SK-N-SH (cell line): Measurements from ENCODE around the gene FH. TPM values are rescaled to one million over a fixed set of nuclear protein-coding genes. Genes with fewer than 3 reads are reported as not detected.

ENCODE experiments used
- CTCF ChIA-PET: fragments of 300-600, 350-600 bp; formaldehyde crosslinking; extraction: SDS; loops from one replicate; lab custom pipeline; 2021; lab: Yijun Ruan, JAX
- POLR2A ChIA-PET: fragments of 350-600 bp; sonication (Branson Sonifier 250); formaldehyde crosslinking; extraction: SDS; loops from one replicate; lab custom pipeline; 2020; ENCODE audit warnings: antibody characterized with exemption, inconsistent platforms; lab: Yijun Ruan, JAX
- DNase-seq: peaks from one replicate; pipeline ENCODE4 v3.0.0; 2012
- H2AFZ ChIP-seq: fragments of 200-600 bp; sonication (generic); 2 replicates; pipeline ENCODE4 v1.8.1; 2016; ENCODE audit warnings: antibody characterized with exemption, mild to moderate bottlenecking, low read depth
- H3F3A ChIP-seq: fragments of 200-600 bp; sonication (generic); replicated peaks from 2 replicates; pipeline ENCODE3; 2016; ENCODE audit warnings: antibody characterized with exemption, mild to moderate bottlenecking; ENCODE audit not compliant: insufficient read depth
- H3K27ac ChIP-seq, 2 experiments: fragments of 200-500 bp in 1 of 2; fragments of 200-600 bp in 1 of 2; sonication (Bioruptor generic) in 1 of 2; sonication (generic), shearing (Covaris generic) in 1 of 2; 2 replicates each; pipeline versions ENCODE4 v1.5.1 to v1.6.1; 2014 to 2016; ENCODE audit warnings: low read depth in 2 of 2, inconsistent platforms in 1 of 2, low read length in 1 of 2, mild to moderate bottlenecking in 1 of 2, mixed read lengths in 1 of 2
- H3K27me3 ChIP-seq: fragments of 200-600 bp; sonication (generic), shearing (Covaris generic); 2 replicates; pipeline ENCODE4 v1.6.1; 2016; ENCODE audit warnings: mixed run types; ENCODE audit not compliant: insufficient read depth
- H3K36me3 ChIP-seq, 2 experiments: fragments of 200-500 bp in 1 of 2; fragments of 200-600 bp in 1 of 2; sonication (Bioruptor generic) in 1 of 2; sonication (generic) in 1 of 2; replicated peaks in 1 of 2; 2 replicates each; pipeline versions ENCODE3 to v1.5.1; 2014 to 2016; ENCODE audit warnings: low read length in 1 of 2, mild to moderate bottlenecking in 1 of 2; ENCODE audit not compliant: insufficient read depth in 2 of 2, control insufficient read depth in 1 of 2
- H3K4me1 ChIP-seq, 2 experiments: fragments of 200-500 bp in 1 of 2; fragments of 200-600 bp in 1 of 2; sonication (Bioruptor generic) in 1 of 2; sonication (generic), shearing (Covaris generic) in 1 of 2; 2 replicates each; pipeline versions ENCODE4 v1.5.1 to v1.6.1; 2014 to 2016; ENCODE audit warnings: low read depth in 1 of 2, low read length in 1 of 2, mixed run types in 1 of 2; ENCODE audit not compliant: insufficient read depth in 2 of 2, control insufficient read depth in 1 of 2
- H3K4me2 ChIP-seq: fragments of 200-600 bp; sonication (generic), shearing (Covaris generic); 2 replicates; pipeline ENCODE4 v1.6.1; 2017; ENCODE audit warnings: mixed run types
- H3K4me3 ChIP-seq, 2 experiments: fragments of 200-500 bp in 1 of 2; fragments of 200-600 bp in 1 of 2; sonication (Bioruptor generic) in 1 of 2; sonication (generic), shearing (Covaris generic) in 1 of 2; 2 replicates each; pipeline versions ENCODE4 v1.5.1 to v1.8.1; 2014 to 2016; ENCODE audit warnings: low read depth in 2 of 2, inconsistent platforms in 1 of 2, low read length in 1 of 2, mild to moderate bottlenecking in 1 of 2, mixed read lengths in 1 of 2, moderate library complexity in 1 of 2
- H3K79me2 ChIP-seq: fragments of 200-600 bp; sonication (generic); 2 replicates; pipeline ENCODE4 v1.8.1; 2017; ENCODE audit warnings: mild to moderate bottlenecking; ENCODE audit not compliant: insufficient read depth
- H3K9ac ChIP-seq: fragments of 200-600 bp; sonication (generic); 2 replicates; pipeline ENCODE4 v1.6.1; 2017; ENCODE audit warnings: mixed run types
- H3K9me2 ChIP-seq: fragments of 200-600 bp; sonication (generic); 2 replicates; pipeline ENCODE4 v1.6.1; 2017; ENCODE audit warnings: mixed run types
- H3K9me3 ChIP-seq: fragments of 200-600 bp; sonication (generic); 2 replicates; pipeline ENCODE4 v1.6.1; 2017; ENCODE audit warnings: mixed run types, mild to moderate bottlenecking, moderate library complexity
- H4K20me1 ChIP-seq: fragments of 200-600 bp; sonication (generic); 2 replicates; pipeline ENCODE4 v1.6.1; 2017; ENCODE audit warnings: mild to moderate bottlenecking, mixed run types; ENCODE audit not compliant: insufficient read depth
- CHD2 ChIP-seq: fragments of 150-350 bp; IDR thresholded peaks from 2 replicates; pipeline ENCODE4 v1.6.1; 2018; ENCODE audit warnings: low read length; ENCODE audit not compliant: partially characterized antibody
- EZH2phosphoT487 ChIP-seq: fragments of 200-600 bp; sonication (generic); IDR thresholded peaks from 2 replicates; pipeline ENCODE4 v1.6.1; 2017; ENCODE audit warnings: low read depth, mixed run types, mild to moderate bottlenecking, antibody characterized with exemption, moderate library complexity, borderline replicate concordance
- FOXJ3 ChIP-seq: sonication (generic); formaldehyde crosslinking; IDR thresholded peaks from 2 replicates; pipeline ENCODE4 v1.5.1; 2020; ENCODE audit warnings: mild to moderate bottlenecking, missing genetic modification reagents
- GABPA ChIP-seq: IDR thresholded peaks from 2 replicates; pipeline ENCODE4 v1.4.0; 2012; ENCODE audit warnings: low read depth, mild to moderate bottlenecking
- GATA2 ChIP-seq: sonication (generic); formaldehyde crosslinking; IDR thresholded peaks from 2 replicates; pipeline ENCODE4 v1.5.0; 2020; ENCODE audit warnings: mild to moderate bottlenecking, missing genetic modification reagents
- MEF2A ChIP-seq: IDR thresholded peaks from 2 replicates; pipeline ENCODE4 v1.4.0; 2012; ENCODE audit warnings: low read depth, borderline replicate concordance
- MXI1 ChIP-seq: IDR thresholded peaks from 2 replicates; pipeline ENCODE4 v1.6.1; 2012; ENCODE audit warnings: mild to moderate bottlenecking, low read depth, low read length, improper control_type of control experiment
- NFIC ChIP-seq: IDR thresholded peaks from 2 replicates; pipeline ENCODE4 v1.4.0; 2012; ENCODE audit warnings: borderline replicate concordance
- NRF1 ChIP-seq: IDR thresholded peaks from 2 replicates; pipeline ENCODE4 v1.6.1; 2012; ENCODE audit warnings: low read depth, mild to moderate bottlenecking, low read length
- RAD21 ChIP-seq: IDR thresholded peaks from 2 replicates; pipeline ENCODE4 v1.6.1; 2012; ENCODE audit warnings: mild to moderate bottlenecking, low read length
- RXRA ChIP-seq: IDR thresholded peaks from 2 replicates; pipeline ENCODE4 v1.4.0; 2012; ENCODE audit warnings: low read depth, mild to moderate bottlenecking, borderline replicate concordance
- SIN3A ChIP-seq: IDR thresholded peaks from 2 replicates; pipeline ENCODE4 v1.6.1; 2012; ENCODE audit warnings: low read depth, mild to moderate bottlenecking, low read length, moderate library complexity, borderline replicate concordance
- SMC3 ChIP-seq: IDR thresholded peaks from 2 replicates; pipeline ENCODE4 v1.6.1; 2012; ENCODE audit warnings: low read depth, low read length, improper control_type of control experiment
- TEAD4 ChIP-seq: IDR thresholded peaks from 2 replicates; pipeline ENCODE4 v1.4.0; 2012; ENCODE audit warnings: mild to moderate bottlenecking, borderline replicate concordance; ENCODE audit not compliant: insufficient read depth
- YY1 ChIP-seq: IDR thresholded peaks from 2 replicates; pipeline ENCODE4 v1.4.0; 2012; ENCODE audit warnings: low read depth, mild to moderate bottlenecking
- WGBS: methylation state at CpG from one replicate; pipeline ENCODE4 v1.1.6; 2017; ENCODE audit warnings: low lambda C conversion rate; 5-methylcytosine and 5-hydroxymethylcytosine counted together
- polyA plus RNA-seq, 3 experiments: library from polyadenylated mRNA; depleted of rRNA; stranded (reverse); fragments of >200 nt; gene quantifications; 2 replicates each; pipeline ENCODE4 v1.2.3, GENCODE V29; 2012
- TF ChIP-seq, protein P1 (sequence below): IDR thresholded peaks from 2 replicates; pipeline ENCODE4; 2012
- TF ChIP-seq, protein P2 (sequence below): IDR thresholded peaks from 2 replicates; pipeline ENCODE4 v1.4.0; 2012; ENCODE audit warnings: low read depth, borderline replicate concordance
- TF ChIP-seq, protein P3 (sequence below): IDR thresholded peaks from 2 replicates; pipeline ENCODE4 v1.4.0; 2012; ENCODE audit warnings: low read depth
- TF ChIP-seq, protein P4 (sequence below): IDR thresholded peaks from 2 replicates; pipeline ENCODE4 v1.6.1; 2012; ENCODE audit warnings: mild to moderate bottlenecking, low read depth, low read length, moderate library complexity

FH gene
- polyA plus RNA-seq, 1 of the 3 experiments (the other 2 are of a cell fraction): 48.1 TPM

DNA sequence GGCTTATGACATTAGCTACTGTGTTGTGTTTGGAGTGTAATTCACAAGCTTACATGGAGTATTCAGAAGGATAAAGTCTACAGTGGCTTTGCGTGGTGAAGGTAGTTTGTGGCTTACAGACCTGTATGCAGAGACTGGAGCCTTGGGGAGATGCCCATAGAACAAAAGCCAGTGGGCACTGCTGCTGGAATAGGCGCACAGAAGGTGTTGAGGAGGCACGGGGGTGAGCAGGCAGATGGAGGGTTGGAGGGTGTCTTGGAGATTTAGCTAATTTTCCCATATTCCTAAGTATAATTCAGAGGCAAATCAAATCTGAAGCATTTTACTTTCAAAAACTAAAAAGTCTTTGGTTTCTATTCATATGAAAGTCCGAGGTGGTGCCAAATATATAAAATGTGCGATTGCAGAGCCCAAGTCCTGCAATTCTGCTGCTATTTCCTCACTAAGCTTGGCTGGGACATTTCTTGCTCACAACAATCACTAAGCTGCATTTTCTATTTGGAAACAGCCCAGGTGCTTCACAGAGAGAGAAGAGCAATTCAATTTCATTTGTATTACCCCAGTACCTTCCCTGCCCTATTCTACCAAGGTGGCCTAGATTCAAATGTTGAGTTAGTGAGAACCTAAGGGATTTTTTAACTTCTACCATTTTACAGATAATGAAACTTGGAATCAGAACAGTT lies 48.5 kb downstream of the FH start:
- no peaks in the 10 kb centered on the region for H4K20me1 ChIP-seq
- H3K9me3 ChIP-seq: no peaks in the 10 kb centered on the region
- H3K27ac ChIP-seq: no peak overlapping the region
- no peak overlapping the region for H2AFZ ChIP-seq
- no peak overlapping the region for H3K4me3 ChIP-seq
- no peak overlapping the region for H3K9ac ChIP-seq
- no peaks in the 10 kb centered on the region for H3K9me2 ChIP-seq
- H3F3A ChIP-seq: no peaks in the 10 kb centered on the region
- no peak for DNase-seq
- no peaks in the 10 kb centered on the region; a peak in 2 of 4 replicates for H3K4me1 ChIP-seq
- H3K4me2 ChIP-seq: no peak overlapping the region
- ChIA-PET CTCF (interaction anchor here (1.4 to 1.5 kb wide), 2 partner anchors 14 to 22 kb away, joined by 3 to 4 read pairs; no protein-coding TSS in a partner anchor), POLR2A (interaction anchor here (0.6 kb wide), 1 partner anchor 419 kb away, joined by 3 read pairs; no protein-coding TSS in a partner anchor)
- H3K79me2 ChIP-seq: no peaks in the 10 kb centered on the region
- no peaks in the 10 kb centered on the region for H3K27me3 ChIP-seq
- no peaks in the 10 kb centered on the region for H3K36me3 ChIP-seq
- WGBS: 79% methylated on average over 5 of the region's 5 CpGs
- TF ChIP-seq, protein P1, sequence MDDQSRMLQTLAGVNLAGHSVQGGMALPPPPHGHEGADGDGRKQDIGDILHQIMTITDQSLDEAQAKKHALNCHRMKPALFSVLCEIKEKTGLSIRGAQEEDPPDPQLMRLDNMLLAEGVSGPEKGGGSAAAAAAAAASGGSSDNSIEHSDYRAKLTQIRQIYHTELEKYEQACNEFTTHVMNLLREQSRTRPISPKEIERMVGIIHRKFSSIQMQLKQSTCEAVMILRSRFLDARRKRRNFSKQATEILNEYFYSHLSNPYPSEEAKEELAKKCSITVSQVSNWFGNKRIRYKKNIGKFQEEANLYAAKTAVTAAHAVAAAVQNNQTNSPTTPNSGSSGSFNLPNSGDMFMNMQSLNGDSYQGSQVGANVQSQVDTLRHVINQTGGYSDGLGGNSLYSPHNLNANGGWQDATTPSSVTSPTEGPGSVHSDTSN: no peak

DNA sequence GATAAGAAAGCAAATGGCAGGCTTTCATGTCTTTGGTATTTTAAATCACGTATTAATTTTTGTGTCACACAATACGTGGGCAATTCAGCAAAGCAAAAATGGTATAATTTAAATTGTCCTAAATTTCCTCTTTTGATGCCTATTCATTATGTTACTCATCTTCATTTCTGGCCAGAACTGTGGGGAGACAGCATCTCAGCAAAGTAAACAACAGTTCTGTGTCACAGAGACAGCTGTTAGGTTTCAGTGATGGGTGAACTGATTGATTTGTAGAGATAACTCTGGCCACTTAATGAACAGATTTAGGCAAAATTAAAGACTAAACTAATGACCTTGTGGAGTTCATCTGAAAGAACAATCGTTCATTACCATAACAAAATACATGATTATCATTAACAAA lies 49.2 kb downstream of the FH start:
- Histone ChIP-seq H3K27ac (no peak overlapping the region), H3K9ac (no peak overlapping the region), H4K20me1 (no peaks in the 10 kb centered on the region), H3K4me1 (no peaks in the 10 kb centered on the region; a peak in 2 of 4 replicates), H3K9me2 (no peaks in the 10 kb centered on the region), H3K4me3 (no peak overlapping the region), H3K27me3 (no peaks in the 10 kb centered on the region), H3K79me2 (no peaks in the 10 kb centered on the region), H3K36me3 (no peaks in the 10 kb centered on the region), H3F3A (no peaks in the 10 kb centered on the region), H3K9me3 (no peaks in the 10 kb centered on the region), H3K4me2 (no peak overlapping the region), H2AFZ (no peak overlapping the region)
- no peak for DNase-seq
- CTCF ChIA-PET: interaction anchor here (1.4 kb wide), 1 partner anchor 23 kb away, joined by 3 read pairs; no protein-coding TSS in a partner anchor
- 65% methylated on average over 3 of the region's 3 CpGs for WGBS
- POLR2A ChIA-PET: no interaction called here
- TF ChIP-seq RAD21: no peak
- TF ChIP-seq GABPA: no peak
- TF ChIP-seq, protein P2, sequence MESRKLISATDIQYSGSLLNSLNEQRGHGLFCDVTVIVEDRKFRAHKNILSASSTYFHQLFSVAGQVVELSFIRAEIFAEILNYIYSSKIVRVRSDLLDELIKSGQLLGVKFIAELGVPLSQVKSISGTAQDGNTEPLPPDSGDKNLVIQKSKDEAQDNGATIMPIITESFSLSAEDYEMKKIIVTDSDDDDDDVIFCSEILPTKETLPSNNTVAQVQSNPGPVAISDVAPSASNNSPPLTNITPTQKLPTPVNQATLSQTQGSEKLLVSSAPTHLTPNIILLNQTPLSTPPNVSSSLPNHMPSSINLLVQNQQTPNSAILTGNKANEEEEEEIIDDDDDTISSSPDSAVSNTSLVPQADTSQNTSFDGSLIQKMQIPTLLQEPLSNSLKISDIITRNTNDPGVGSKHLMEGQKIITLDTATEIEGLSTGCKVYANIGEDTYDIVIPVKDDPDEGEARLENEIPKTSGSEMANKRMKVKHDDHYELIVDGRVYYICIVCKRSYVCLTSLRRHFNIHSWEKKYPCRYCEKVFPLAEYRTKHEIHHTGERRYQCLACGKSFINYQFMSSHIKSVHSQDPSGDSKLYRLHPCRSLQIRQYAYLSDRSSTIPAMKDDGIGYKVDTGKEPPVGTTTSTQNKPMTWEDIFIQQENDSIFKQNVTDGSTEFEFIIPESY: no peak
- no peak for TF ChIP-seq MEF2A
- no peak for TF ChIP-seq NRF1
- TF ChIP-seq GATA2 (CRISPR knock-in tag): no peak
- no peak for TF ChIP-seq FOXJ3 (CRISPR knock-in tag)
- no peak for TF ChIP-seq EZH2phosphoT487
- TF ChIP-seq NFIC: no peak
- no peak for TF ChIP-seq CHD2
- no peak for TF ChIP-seq SMC3
- TF ChIP-seq, protein P3, sequence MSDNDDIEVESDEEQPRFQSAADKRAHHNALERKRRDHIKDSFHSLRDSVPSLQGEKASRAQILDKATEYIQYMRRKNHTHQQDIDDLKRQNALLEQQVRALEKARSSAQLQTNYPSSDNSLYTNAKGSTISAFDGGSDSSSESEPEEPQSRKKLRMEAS: no peak
- TF ChIP-seq RXRA: no peak
- no peak for TF ChIP-seq MXI1
- TF ChIP-seq YY1: no peak
- no peak for TF ChIP-seq TEAD4
- TF ChIP-seq, protein P1: no peak
- no peak for TF ChIP-seq SIN3A
- TF ChIP-seq, protein P4, sequence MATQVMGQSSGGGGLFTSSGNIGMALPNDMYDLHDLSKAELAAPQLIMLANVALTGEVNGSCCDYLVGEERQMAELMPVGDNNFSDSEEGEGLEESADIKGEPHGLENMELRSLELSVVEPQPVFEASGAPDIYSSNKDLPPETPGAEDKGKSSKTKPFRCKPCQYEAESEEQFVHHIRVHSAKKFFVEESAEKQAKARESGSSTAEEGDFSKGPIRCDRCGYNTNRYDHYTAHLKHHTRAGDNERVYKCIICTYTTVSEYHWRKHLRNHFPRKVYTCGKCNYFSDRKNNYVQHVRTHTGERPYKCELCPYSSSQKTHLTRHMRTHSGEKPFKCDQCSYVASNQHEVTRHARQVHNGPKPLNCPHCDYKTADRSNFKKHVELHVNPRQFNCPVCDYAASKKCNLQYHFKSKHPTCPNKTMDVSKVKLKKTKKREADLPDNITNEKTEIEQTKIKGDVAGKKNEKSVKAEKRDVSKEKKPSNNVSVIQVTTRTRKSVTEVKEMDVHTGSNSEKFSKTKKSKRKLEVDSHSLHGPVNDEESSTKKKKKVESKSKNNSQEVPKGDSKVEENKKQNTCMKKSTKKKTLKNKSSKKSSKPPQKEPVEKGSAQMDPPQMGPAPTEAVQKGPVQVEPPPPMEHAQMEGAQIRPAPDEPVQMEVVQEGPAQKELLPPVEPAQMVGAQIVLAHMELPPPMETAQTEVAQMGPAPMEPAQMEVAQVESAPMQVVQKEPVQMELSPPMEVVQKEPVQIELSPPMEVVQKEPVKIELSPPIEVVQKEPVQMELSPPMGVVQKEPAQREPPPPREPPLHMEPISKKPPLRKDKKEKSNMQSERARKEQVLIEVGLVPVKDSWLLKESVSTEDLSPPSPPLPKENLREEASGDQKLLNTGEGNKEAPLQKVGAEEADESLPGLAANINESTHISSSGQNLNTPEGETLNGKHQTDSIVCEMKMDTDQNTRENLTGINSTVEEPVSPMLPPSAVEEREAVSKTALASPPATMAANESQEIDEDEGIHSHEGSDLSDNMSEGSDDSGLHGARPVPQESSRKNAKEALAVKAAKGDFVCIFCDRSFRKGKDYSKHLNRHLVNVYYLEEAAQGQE: no peak
